GM12878 (cell line): ENCODE data around the gene CMTM4. TPM values are rescaled to one million over a fixed set of nuclear protein-coding genes. Genes with fewer than 3 reads are reported as not detected.

Experiments used
- ATAC-seq: fragments of 200-7000 bp; cut with Tn5 transposase; 3 replicates; pipeline ENCODE4 v1.9.1; 2020; ENCODE audit warnings: mild to moderate bottlenecking, moderate library complexity
- BruUV-seq: library from RNA; stranded (reverse); fragments of 400-500 nt; replicated peaks from 2 replicates; lab custom pipeline; 2021; lab: Mats Ljungman, UMichigan
- CTCF ChIA-PET: fragments of 300-600 bp; sonication (Branson Sonifier 250); formaldehyde crosslinking; extraction: SDS; loops from one replicate; lab custom pipeline; 2021; ENCODE audit warnings: inconsistent platforms; lab: Yijun Ruan, JAX
- POLR2A ChIA-PET: fragments of 350-600 bp; formaldehyde crosslinking; extraction: SDS; loops from one replicate; lab custom pipeline; 2021; ENCODE audit warnings: inconsistent platforms; lab: Charles Lee
- RAD21 ChIA-PET: fragments of 300-600 bp; sonication (Branson Sonifier 250); formaldehyde crosslinking; loops from one replicate; lab custom pipeline; 2023; ENCODE audit warnings: antibody characterized with exemption; ENCODE audit not compliant: unreplicated experiment; lab: Charles Lee
- SMC1A ChIA-PET: fragments of 300-600 bp; sonication (Branson Sonifier 250); formaldehyde crosslinking; loops from one replicate; lab custom pipeline; 2023; ENCODE audit not compliant: unreplicated experiment, uncharacterized antibody; lab: Charles Lee
- DNase-seq: peaks from one replicate; pipeline ENCODE4 v3.0.0-alpha.2; 2011; ENCODE audit warnings: low read depth, low spot score
- FAIRE-seq: peaks from 3 replicates; lab custom pipeline; 2011; peaks lifted over from hg19 to GRCh38; lab: Jason Lieb, UNC
- H2AFZ ChIP-seq: 2 replicates; pipeline ENCODE4 v1.6.0; 2011; ENCODE audit warnings: low read depth, low read length, control low read depth; ENCODE audit not compliant: control insufficient read depth
- H3K27ac ChIP-seq: 2 replicates; pipeline ENCODE4 v1.5.1; 2011; ENCODE audit warnings: control low read depth; ENCODE audit not compliant: control insufficient read depth, insufficient read depth
- H3K27me3 ChIP-seq, 2 experiments: replicated peaks in 1 of 2; 2 replicates each; pipeline versions ENCODE4 v1.6.0 to v1.6.1; 2011; ENCODE audit warnings: low read length in 1 of 2; ENCODE audit not compliant: control insufficient read depth in 2 of 2, insufficient read depth in 2 of 2
- H3K36me3 ChIP-seq, 2 experiments: 2 replicates each; pipeline ENCODE4 v1.5.1; 2011; ENCODE audit warnings: low read length in 1 of 2; ENCODE audit not compliant: control insufficient read depth in 2 of 2, insufficient read depth in 2 of 2
- H3K4me1 ChIP-seq: 2 replicates; pipeline ENCODE4 v1.6.1; 2011; ENCODE audit warnings: mild to moderate bottlenecking, low read length, moderate library complexity, mixed read lengths; ENCODE audit not compliant: control insufficient read depth, insufficient read depth
- H3K4me2 ChIP-seq: 2 replicates; pipeline ENCODE4 v1.6.0; 2011; ENCODE audit warnings: control low read depth; ENCODE audit not compliant: control insufficient read depth, insufficient read depth
- H3K4me3 ChIP-seq: fragments of 200-600 bp; sonication (generic); 2 replicates; pipeline ENCODE4 v1.5.1; 2016
- H3K79me2 ChIP-seq: 2 replicates; pipeline ENCODE4 v1.6.0; 2011; ENCODE audit warnings: low read length; ENCODE audit not compliant: control insufficient read depth, insufficient read depth
- H3K9ac ChIP-seq: 2 replicates; pipeline ENCODE4 v1.8.0; 2011; ENCODE audit warnings: low read length, control low read depth, mixed read lengths; ENCODE audit not compliant: control insufficient read depth, insufficient read depth
- H3K9me3 ChIP-seq: replicated peaks from 3 replicates; pipeline ENCODE4 v1.5.1; 2011; ENCODE audit warnings: mild to moderate bottlenecking, low read length; ENCODE audit not compliant: control insufficient read depth, insufficient read depth
- H4K20me1 ChIP-seq: 2 replicates; pipeline ENCODE4 v1.6.0; 2011; ENCODE audit not compliant: control insufficient read depth, insufficient read depth
- CBFB ChIP-seq: IDR thresholded peaks from 2 replicates; pipeline ENCODE4 v1.6.1; 2016; ENCODE audit warnings: antibody characterized with exemption, low read depth
- IKZF1 ChIP-seq: fragments of 450-650 bp; conservative IDR thresholded peaks from 2 replicates; pipeline ENCODE4 v1.6.1; 2017; ENCODE audit warnings: antibody characterized with exemption, mild to moderate bottlenecking
- MTA3 ChIP-seq: IDR thresholded peaks from 2 replicates; pipeline ENCODE4 v1.6.1; 2012; ENCODE audit warnings: low read length, inconsistent platforms, borderline replicate concordance
- POLR2A ChIP-seq: IDR thresholded peaks from 2 replicates; pipeline ENCODE4 v1.6.1; 2011; ENCODE audit warnings: low read depth, mild to moderate bottlenecking, low read length
- ZSCAN29 ChIP-seq: fragments of 450-650 bp; IDR thresholded peaks from 2 replicates; pipeline ENCODE4 v1.6.1; 2017; ENCODE audit warnings: mild to moderate bottlenecking, moderate library complexity
- WGBS: methylation state at CpG from one replicate; pipeline ENCODE4 v1.1.6; 2016; ENCODE audit warnings: low lambda C conversion rate; ENCODE audit not compliant: insufficient replicate concordance, insufficient coverage; ENCODE audit errors: missing lambda C conversion rate; 5-methylcytosine and 5-hydroxymethylcytosine counted together
- in situ Hi-C: fragments of 300-500 bp; cut with MboI; formaldehyde crosslinking; loops from 9 replicates; pipeline ENCODE4 v1.14.3; 2018; ENCODE audit warnings: mixed read lengths
- intact Hi-C: fragments of 100-400 bp; cut with micrococcal nuclease; formaldehyde crosslinking; loops from one replicate; pipeline ENCODE4 v1.14.2; 2022; ENCODE audit not compliant: unreplicated experiment
- polyA plus RNA-seq, 11 experiments: library from polyadenylated mRNA; depleted of rRNA in 4 of 11; unstranded in 6 of 11; stranded (reverse) in 5 of 11; fragments of >200 nt; fragmentation: Nextera tagmentation in 4 of 11; fragmentation: Illumina TruSeq in 1 of 11; extraction: Ambion mirVana in 4 of 11; extraction: Trizol in 1 of 11; gene quantifications; 1 replicate in 1 of 11; 2 replicates in 10 of 11; pipeline versions ENCODE4 v1.2.1 to v1.2.3, GENCODE V29; 2011 to 2016; ENCODE audit warnings: inconsistent platforms in 2 of 11, missing spikeins in 2 of 11, low read depth in 1 of 11
- total RNA-seq, 4 experiments: library from RNA; depleted of rRNA in 3 of 4; stranded (reverse); fragments of >200 nt in 3 of 4; fragmentation: Illumina TruSeq in 1 of 4; extraction: Trizol in 1 of 4; gene quantifications; 2 replicates each; pipeline versions ENCODE4 v1.2.1 to v1.2.3, GENCODE V29; 2013 to 2021
- TF ChIP-seq, protein P1 (sequence below): fragments of 450-650 bp; conservative IDR thresholded peaks from 2 replicates; pipeline ENCODE4 v1.6.1; 2017; ENCODE audit warnings: mild to moderate bottlenecking, moderate library complexity

The CMTM4 gene
- total and polyA plus RNA-seq, 10 of the 15 experiments (the other 5 are each of a cell fraction or from before 2014, with no cell fraction given), result 0.02 to 0.43 (median 0.15) TPM; not detected in 2

DNA sequence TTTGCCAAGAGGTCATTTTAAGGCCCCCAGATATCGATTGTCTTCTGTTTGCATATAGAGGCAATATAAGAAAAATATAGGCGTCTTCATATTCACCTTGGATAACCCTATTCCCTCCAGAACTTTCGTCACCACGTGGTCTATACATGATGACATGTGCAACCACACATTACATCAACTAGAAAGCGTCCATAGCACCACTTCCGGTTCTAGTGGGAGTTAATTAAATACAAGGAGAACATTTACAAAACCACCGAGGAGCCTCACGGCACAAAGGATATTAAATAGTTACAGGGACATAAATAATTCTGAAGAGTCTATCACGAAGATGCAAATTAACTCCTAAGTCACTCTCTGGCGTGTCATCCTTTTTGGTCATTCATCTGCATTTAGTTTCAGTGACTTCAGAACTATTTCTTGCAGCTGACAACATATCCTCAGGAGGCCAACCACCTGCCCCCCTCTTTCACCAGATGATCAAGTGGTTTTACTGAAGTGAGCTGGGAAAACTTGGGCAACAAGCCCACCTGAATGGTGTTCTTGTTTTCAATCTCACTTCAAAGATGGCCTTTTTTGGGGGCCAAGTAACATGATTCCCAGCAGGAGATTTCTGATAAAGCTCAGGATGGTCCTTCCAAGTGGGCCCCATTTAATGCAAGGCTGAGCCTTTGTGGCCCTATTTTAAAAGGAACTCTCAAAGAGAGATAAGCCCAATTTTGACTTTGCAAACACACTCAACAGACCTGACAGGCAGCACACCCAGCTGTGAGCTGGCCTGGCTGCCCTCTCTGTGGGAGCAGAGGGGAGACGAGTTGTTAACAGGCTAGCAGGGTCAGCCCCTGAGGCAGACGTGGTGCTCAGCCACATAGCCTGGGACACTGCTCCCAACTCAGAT lies 76.8 kb downstream of the CMTM4 start (continued):
- TF ChIP-seq MTA3 (no peak), IKZF1 (0 out of 2 replicates have a peak, but pooled peaks have one; percentile 26), POLR2A (no peak), CBFB (no peak)
- TF ChIP-seq, protein P1, sequence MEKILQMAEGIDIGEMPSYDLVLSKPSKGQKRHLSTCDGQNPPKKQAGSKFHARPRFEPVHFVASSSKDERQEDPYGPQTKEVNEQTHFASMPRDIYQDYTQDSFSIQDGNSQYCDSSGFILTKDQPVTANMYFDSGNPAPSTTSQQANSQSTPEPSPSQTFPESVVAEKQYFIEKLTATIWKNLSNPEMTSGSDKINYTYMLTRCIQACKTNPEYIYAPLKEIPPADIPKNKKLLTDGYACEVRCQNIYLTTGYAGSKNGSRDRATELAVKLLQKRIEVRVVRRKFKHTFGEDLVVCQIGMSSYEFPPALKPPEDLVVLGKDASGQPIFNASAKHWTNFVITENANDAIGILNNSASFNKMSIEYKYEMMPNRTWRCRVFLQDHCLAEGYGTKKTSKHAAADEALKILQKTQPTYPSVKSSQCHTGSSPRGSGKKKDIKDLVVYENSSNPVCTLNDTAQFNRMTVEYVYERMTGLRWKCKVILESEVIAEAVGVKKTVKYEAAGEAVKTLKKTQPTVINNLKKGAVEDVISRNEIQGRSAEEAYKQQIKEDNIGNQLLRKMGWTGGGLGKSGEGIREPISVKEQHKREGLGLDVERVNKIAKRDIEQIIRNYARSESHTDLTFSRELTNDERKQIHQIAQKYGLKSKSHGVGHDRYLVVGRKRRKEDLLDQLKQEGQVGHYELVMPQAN, result no peak
- TF ChIP-seq, all 136 proteins: peak for 6

GRCh38 chr16:66618588-66619375 lies 77.8 kb downstream of the CMTM4 start:
- Histone ChIP-seq H3K4me2 (no peak overlapping the region), H3K4me3 (no peak overlapping the region), H3K79me2 (no peaks in the 10 kb centered on the region), H3K4me1 (no peaks in the 10 kb centered on the region), H3K27ac (no peak overlapping the region), H3K27me3 (peaks cover 0 to 4% of the 10 kb centered on the region in 2 experiments; a peak in 2 of 4 replicates), H3K36me3 (no peaks in the 10 kb centered on the region; a peak in 1 of 4 replicates), H3K9ac (no peak overlapping the region), H2AFZ (no peak overlapping the region), H4K20me1 (no peaks in the 10 kb centered on the region), H3K9me3 (no peaks in the 10 kb centered on the region)
- no TSS peak for BruUV-seq
- POLR2A ChIA-PET, result no interaction called here
- intact Hi-C loops (no loop called here), in situ Hi-C loops (no loop called here)
- RAD21 ChIA-PET, result no interaction called here
- CTCF ChIA-PET, result interaction anchor here (1.3 to 4.6 kb wide), 3 partner anchors 11 to 122 kb away, joined by 4 to 32 read pairs (median 7); no protein-coding TSS in a partner anchor
- no peak for ATAC-seq
- SMC1A ChIA-PET, result interaction anchor here (1.1 kb wide), 1 partner anchor 55 kb away, joined by 3 read pairs; no protein-coding TSS in a partner anchor
- FAIRE-seq, result no peak
- no peak for TF ChIP-seq ZSCAN29
- DNase-seq, result no peak
- WGBS, result 25% methylated on average over 10 of the region's 10 CpGs
